ENCODE measurements around the gene TBC1D1. TPM values are rescaled to one million over a fixed set of nuclear protein-coding genes. Genes with fewer than 3 reads are reported as not detected.
A peak's percentile ranks its signal among the peaks of the same experiment; 100 is the strongest.

TBC1D1 gene, protein sequence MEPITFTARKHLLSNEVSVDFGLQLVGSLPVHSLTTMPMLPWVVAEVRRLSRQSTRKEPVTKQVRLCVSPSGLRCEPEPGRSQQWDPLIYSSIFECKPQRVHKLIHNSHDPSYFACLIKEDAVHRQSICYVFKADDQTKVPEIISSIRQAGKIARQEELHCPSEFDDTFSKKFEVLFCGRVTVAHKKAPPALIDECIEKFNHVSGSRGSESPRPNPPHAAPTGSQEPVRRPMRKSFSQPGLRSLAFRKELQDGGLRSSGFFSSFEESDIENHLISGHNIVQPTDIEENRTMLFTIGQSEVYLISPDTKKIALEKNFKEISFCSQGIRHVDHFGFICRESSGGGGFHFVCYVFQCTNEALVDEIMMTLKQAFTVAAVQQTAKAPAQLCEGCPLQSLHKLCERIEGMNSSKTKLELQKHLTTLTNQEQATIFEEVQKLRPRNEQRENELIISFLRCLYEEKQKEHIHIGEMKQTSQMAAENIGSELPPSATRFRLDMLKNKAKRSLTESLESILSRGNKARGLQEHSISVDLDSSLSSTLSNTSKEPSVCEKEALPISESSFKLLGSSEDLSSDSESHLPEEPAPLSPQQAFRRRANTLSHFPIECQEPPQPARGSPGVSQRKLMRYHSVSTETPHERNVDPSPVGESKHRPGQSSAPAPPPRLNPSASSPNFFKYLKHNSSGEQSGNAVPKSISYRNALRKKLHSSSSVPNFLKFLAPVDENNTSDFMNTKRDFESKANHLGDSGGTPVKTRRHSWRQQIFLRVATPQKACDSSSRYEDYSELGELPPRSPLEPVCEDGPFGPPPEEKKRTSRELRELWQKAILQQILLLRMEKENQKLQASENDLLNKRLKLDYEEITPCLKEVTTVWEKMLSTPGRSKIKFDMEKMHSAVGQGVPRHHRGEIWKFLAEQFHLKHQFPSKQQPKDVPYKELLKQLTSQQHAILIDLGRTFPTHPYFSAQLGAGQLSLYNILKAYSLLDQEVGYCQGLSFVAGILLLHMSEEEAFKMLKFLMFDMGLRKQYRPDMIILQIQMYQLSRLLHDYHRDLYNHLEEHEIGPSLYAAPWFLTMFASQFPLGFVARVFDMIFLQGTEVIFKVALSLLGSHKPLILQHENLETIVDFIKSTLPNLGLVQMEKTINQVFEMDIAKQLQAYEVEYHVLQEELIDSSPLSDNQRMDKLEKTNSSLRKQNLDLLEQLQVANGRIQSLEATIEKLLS (N-terminal part only)
- total RNA-seq (2014; rRNA removed; shearing (Covaris generic)) = 38.1 and 43.0 TPM in 2 replicates
- 22.3 and 32.9 TPM in 2 replicates for polyA plus RNA-seq (2014; cell fraction: nucleus; rRNA removed)

DNA sequence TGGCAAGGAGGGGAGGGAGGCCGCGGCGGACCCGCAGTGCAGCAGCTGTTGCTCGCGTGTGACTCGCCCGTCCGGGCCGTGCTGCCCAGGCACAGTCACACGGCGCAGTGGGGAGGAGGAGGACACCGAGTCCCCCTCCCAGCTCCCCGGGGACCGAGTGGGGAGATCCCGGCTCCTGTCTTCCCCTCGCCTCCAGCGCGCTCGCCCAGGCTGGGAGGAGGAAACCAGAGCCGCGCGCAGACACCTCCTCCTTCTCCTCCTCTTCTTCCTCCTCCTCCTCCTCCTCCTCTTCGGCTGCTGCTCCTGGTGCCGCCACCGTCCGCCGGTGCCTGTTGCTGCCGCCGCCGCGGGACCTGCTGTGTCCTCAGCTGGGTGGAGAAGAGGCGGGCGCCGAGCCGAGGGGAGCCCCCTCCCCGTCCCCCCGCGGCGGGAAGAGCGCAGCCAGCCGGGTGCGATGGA, at the start of gene TBC1D1:
Gene TBC1D1 (plus strand): TSS at position 284 of the 459 bp plus-strand sequence. CDS start 11,012 bp downstream, outside the sequence.
- DNase-seq (ENCODE audit: extremely low read depth, low read depth) = no peak

GRCh38 chr4:37844204-37844603, 46.7 kb upstream of the TBC1D1 start:
- DNase-seq (ENCODE audit: extremely low read depth, low read depth) = no peak

- no peak for DNase-seq (ENCODE audit: extremely low read depth, low read depth)
Measured at GRCh38 chr4:37845201-37845600, 45.7 kb upstream of the TBC1D1 start.

GRCh38 chr4:37847311-37847884, 43.5 kb upstream of the TBC1D1 start:
- no peak for DNase-seq (ENCODE audit: extremely low read depth, low read depth)

- no peak for DNase-seq (ENCODE audit: extremely low read depth, low read depth)
Measured at GRCh38 chr4:37852376-37852775, 38.5 kb upstream of the TBC1D1 start.

DNA sequence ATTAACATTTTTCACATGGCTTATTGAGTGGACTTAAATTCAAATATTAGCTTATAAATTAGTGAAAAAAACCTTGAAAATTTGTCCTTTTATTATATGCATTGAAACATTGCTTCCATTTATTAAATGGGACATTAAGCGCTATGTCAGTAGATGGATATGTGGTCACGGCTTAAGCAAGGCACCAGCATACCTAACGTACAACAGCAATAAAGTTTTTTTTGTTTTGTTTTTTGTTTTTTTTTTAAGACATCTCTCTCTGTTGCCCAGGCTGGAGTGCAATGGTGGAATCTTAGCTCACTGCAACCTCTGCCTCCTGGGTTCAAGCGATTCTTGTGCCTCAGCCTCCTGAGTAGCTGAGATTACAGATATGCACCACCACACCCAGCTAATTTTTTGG, 32.8 kb upstream of the TBC1D1 start:
- DNase-seq (ENCODE audit: extremely low read depth, low read depth) = no peak

GRCh38 chr4:37858872-37859271, 32.0 kb upstream of the TBC1D1 start:
- DNase-seq (ENCODE audit: extremely low read depth, low read depth) = no peak

DNA sequence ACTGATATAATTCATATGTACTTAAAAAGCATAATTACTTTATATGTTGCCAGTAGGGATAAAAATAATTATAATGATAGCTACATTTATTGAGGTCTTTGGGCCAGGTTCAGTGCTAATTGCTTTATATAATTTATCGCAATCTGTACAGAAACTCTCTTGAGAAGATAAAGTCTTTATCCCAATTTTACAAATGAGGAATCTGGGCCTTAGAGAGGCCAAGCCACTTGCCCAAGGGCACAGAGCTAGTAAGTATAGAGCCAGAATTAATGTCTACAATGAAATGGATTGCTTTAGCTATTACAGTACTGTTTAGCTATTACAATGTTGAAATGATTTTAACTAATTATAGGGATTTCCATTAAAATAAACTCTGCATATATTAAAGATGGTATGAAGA, 30.6 kb upstream of the TBC1D1 start:
- DNase-seq (ENCODE audit: extremely low read depth, low read depth) = no peak

GRCh38 chr4:37862961-37863360, 27.9 kb upstream of the TBC1D1 start:
- no peak for DNase-seq (ENCODE audit: extremely low read depth, low read depth)

- DNase-seq (ENCODE audit: extremely low read depth, low read depth) = no peak
Measured at GRCh38 chr4:37864786-37865185, 26.1 kb upstream of the TBC1D1 start.

DNA sequence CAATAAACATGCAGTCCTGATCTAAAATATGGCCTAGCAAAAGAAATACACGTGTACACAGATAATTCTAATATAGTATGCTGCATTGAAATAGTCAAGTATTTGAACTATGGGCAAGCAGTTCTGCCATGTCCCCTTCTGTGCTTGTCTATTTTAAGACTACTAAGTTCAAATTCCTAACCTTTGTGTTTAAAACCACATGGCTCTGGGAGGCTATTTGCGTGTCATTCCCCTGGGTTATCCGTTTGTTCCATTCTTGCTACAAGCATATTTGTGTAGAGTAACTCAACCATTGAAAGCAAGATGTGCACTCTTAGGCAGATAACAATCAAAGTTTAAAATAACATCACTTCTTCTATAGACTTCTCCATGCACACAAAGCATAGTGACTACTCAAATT, 25.4 kb upstream of the TBC1D1 start:
- DNase-seq (ENCODE audit: extremely low read depth, low read depth) = no peak

GRCh38 chr4:37867102-37867501, 23.8 kb upstream of the TBC1D1 start:
- DNase-seq (ENCODE audit: extremely low read depth, low read depth) = no peak

DNA sequence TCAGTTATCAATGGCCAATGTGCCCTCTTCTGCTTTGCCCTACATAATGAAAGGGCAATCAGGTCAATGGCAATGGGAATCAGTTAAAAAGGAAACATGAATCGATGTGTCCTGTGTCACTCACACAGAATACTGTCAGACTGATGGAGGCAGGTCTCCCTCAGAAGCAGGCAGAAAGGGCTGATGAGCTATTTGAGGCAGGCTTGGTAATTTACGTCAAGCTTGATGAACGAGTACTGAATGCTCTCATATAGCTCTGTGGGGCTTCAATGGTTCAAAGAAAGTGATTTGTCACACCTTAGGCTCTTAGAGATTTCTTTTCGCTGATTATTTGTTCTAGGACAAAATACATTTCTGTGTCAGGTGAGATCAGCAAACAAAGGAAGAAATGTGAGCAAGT, 22.6 kb upstream of the TBC1D1 start:
- no peak for DNase-seq (ENCODE audit: extremely low read depth, low read depth)

DNA sequence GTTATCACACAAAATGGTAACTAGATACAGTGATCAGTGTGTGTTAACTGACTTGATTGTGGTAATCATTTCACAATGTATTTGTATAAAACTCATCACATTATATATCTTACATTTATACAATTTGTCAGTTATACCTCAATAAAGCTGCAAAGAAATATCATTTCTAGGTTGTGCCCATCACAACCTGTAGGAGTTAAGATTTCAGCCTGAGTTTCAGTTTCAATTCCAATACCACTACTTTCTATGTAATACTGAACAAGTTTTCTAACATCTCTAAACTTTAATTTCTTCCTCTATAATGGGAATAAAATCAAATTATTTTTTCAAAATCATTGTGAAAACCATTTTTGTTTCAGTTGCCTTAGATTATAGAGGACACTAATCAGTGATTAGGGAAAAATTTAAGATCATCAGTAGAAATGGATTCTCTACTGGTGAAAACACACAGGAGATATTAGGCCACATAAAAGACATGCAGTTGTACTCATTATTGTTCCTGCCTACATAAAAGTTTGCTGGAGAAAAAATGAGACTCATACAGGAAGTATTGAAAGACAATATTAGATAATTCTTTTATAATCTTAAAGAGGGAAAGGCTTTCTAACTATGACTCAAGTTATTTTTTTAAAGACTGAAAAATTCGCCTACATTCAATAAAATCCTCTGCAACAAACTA, 18.4 kb upstream of the TBC1D1 start:
- no peak for DNase-seq (ENCODE audit: extremely low read depth, low read depth)

DNA sequence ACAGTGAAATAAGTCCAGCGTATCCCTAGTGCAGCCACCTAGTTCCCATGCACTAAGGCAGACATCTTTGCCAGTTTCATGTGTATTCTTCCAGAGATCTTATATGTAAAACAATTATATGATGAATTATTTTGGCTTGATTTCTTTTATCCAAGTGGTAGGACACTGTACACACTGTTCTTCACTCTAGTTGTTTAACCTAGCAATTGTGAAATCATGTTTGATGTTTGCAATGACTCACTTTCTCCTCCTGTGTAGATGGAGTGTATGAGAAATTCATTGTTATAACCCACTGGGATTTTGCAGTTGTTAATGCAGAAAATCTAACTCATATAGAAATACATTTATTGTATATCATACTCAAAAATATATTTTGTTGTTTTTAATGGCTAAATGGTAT, 17.5 kb upstream of the TBC1D1 start:
- DNase-seq (ENCODE audit: extremely low read depth, low read depth) = peak; percentile 26

- DNase-seq (ENCODE audit: extremely low read depth, low read depth) = no peak
Measured at GRCh38 chr4:37876156-37876555, 14.7 kb upstream of the TBC1D1 start.

- DNase-seq (ENCODE audit: extremely low read depth, low read depth) = no peak
Measured at GRCh38 chr4:37879365-37879764, 11.5 kb upstream of the TBC1D1 start.

- DNase-seq (ENCODE audit: extremely low read depth, low read depth) = no peak
Measured at GRCh38 chr4:37881811-37882210, 9.1 kb upstream of the TBC1D1 start.

DNA sequence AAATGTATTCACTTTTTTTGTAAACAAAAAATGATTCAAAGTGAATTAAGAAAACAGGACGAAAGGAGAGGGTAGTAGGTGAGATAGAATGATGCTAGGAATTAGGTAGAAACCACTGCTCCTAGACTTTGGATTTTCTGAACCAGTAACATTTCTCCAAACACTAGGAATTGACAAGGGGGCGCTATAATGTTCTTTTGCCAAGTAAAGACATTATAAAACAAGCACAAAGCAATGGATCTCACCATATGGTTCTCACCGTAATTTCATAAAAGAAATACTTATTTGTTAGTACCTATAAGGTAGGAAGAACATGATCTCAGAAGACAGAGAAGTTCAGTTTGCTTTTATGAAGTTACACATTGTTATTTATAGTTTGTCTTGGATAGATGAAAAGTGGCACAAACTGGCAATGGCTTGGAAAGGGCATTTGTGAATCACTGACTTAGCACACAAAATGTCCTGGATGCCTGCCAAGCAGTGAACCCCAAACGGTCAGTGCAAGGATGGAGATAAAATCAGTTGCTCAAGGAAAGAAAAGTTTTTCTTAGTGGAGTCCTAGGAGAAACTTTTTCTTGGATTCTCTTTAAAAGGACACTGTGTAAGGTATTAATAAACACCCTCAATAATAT, 8.1 kb upstream of the TBC1D1 start:
- DNase-seq (ENCODE audit: extremely low read depth, low read depth) = no peak

Data from NCI-H460 (cell line).